ENCODE results near the gene ATP7B.
"Not testable (repeated sequence)": the region's sequence is repeated elsewhere in the genome, so short reads cannot be mapped to it uniquely, and the experiment has no call there.

The ATP7B gene

GRCh38 chr13:52006523-52007245, 4.6 kb downstream of the ATP7B start:
- DNase-seq: no peak

DNA sequence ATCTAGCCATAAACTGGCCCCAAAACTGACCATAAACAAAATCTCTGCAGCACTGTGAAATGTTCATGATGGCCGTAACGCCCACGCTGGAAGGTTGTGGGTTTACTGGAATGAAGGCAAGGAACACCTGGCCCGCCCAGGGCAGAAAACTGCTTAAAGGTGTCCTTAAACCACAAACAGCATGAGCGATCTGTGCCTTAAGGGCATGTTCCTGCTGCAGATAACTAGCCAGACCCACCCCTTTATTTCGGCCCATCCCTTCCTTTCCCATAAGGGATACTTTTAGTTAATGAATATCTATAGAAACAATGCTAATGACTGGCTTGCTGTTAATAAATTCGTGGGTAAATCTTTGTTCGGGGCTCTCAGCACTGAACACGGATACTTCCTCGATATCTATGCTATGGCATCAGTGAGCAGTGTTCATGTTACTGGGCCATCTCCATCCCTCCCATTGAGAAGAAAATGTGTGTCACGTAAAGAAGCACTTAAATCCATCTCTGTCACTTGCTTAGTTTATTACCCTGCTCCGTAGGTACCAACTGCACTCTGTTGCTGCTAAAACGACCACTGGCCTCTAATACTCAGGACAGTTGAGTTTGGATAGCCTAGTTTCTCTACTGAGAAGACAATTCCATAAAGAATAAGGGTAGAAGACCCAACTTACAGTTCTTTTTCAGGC, 5.3 kb downstream of the ATP7B start:
- no peak for DNase-seq

GRCh38 chr13:52004511-52005170, 6.6 kb downstream of the ATP7B start:
- no peak for DNase-seq

DNA sequence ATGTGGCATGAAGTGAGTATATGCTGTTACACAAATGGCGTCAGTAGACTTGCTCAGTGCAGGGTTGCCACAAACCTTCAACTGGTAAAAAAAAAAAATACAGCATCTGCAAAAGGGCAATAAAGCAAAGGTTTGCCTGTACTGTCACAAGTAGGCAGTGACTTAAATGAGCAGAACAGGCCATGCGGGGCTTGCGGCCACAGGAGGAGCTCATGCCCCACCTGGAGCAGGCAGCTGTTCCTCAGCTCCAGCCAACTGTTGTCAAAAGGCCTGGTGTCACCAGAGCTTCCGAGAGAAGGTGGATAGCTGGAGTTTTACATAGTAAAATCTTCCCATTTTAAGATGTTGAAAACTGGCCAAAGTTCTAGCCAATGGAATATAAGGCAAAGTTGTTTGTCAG, 7.7 kb downstream of the ATP7B start:
- no peak for DNase-seq

DNA sequence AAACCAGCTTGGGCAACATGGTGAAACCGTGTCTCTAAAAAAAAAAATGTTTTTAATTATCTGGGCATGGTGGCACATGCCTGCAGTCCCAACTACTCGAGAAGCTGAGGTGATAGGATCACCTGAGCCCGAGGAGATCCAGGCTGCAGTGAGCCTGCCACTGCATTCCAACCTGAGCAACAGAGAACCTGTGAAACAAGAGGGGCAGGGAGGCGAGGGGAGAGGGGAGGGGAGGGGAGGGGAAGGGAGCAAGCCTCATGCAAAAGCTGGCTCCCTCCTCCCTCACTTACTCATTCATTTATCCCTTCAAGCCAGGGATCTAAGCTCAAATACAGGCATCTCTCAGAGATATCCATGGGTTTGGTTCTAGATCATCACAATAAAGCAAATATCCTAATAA, 8.9 kb downstream of the ATP7B start:
- DNase-seq: no peak

GRCh38 chr13:52001120-52001731, 10.0 kb downstream of the ATP7B start:
- peak; percentile 34 for DNase-seq

- DNase-seq: no peak
Observed at GRCh38 chr13:51999921-52000320, 11.3 kb downstream of the ATP7B start.

- DNase-seq: no peak
Observed at GRCh38 chr13:51999510-51999911, 11.7 kb downstream of the ATP7B start.

GRCh38 chr13:51998723-51999509, 12.3 kb downstream of the ATP7B start:
- no peak for DNase-seq

DNA sequence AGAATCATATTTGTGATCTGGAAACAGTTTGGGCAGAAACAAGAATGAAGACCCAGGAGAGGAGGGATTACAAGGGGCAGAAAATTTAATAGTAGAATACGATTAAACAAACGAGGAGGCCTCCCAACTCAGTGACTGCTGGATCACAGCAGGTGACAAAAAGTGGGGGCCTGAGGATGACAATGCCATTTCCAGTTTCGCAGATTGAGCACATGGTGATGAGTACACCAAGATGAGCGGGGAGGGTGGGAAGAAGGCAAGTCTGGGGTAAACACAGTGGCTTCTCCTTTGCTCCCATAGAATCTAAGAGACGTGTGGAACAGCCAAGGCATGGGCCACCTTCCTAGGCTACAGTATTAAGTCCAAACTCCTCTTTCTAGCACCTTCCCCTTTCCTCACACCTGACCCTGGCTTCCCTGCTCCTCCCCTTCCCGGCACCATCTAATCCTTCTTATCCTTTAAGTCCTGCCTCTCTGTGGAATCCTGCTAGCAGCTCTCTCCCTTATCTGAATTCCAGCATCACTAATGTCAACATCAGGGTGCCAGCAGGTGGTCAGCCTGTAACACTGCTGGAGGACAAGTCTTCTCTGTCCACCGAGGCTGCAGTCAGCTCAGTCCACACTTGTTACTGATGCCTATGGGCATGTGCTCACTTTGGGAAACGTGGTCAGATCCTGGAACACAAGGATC, 13.5 kb downstream of the ATP7B start:
- DNase-seq: no peak

DNA sequence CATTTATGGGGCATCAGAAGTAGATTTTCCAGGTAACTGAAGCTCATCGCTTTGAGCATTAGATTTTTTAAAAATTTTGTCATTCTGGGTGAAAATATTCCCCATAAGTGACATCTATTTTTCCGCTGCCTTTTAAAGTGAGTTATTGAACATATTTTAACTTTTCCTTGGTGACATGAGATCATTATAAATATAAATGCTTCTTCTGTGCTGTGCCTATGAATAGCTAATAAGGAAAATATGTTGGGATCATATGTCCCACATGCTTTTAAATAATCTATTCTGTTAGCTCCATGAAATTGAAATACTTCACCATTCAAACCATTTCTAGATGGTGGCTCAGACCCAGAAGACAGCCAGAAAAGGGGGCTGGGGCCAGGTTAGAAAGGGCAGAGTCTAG, 14.1 kb downstream of the ATP7B start:
- DNase-seq: no peak

DNA sequence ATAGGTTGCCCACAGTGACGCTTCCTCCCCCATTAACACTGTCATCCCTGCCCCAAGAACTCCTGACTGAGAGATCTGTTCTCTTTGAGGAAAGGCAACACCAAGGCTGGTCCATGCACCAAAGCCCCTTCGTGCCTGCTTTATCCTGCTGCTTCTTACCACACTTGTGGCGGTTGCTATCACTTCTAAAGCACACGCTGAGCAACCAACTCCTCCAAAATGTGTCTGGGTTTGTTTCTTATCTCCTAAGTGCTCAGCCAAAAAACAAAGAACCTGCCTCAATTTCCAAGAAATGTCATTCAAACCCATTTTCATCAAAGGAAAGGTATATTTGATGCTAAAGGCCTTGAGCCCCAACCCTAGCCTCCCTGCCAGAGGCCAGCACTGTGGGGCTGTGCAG, 14.6 kb downstream of the ATP7B start:
- DNase-seq: no peak

- no peak for DNase-seq
Observed at GRCh38 chr13:51995677-51996551, 15.3 kb downstream of the ATP7B start.

- no peak for DNase-seq
Observed at GRCh38 chr13:51993713-51994112, 17.5 kb downstream of the ATP7B start.

DNA sequence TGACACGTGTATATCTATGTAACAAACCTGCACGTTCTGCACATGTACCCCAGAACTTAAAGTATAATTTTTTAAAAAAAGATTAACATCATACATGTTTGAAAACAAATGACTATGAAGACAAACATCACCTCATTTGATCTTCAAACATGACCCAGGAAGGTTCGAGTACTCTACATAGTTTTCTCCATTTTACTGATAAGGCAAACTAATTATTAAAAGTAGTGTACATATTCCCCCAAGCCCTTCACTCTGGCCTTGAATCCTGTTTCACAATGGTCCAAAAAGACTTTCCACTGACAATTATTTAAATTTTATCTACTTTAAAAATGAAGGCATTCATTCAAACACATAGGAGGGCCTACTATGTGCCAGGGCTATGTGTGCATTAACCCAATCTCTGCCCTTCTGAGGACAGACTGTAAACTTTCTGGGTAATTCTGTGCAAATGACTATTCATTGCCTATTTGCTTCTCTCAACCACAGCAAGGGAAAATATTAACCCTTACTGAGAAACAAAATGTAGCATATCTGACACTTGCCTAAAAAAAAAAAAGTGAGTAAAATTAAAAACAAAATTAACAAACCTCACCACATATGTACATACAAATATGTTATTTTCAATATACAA, 22.1 kb downstream of the ATP7B start:
- no peak for DNase-seq

- not testable (repeated sequence) for DNase-seq
Observed at GRCh38 chr13:51984904-51985303, 26.3 kb downstream of the ATP7B start.

DNA sequence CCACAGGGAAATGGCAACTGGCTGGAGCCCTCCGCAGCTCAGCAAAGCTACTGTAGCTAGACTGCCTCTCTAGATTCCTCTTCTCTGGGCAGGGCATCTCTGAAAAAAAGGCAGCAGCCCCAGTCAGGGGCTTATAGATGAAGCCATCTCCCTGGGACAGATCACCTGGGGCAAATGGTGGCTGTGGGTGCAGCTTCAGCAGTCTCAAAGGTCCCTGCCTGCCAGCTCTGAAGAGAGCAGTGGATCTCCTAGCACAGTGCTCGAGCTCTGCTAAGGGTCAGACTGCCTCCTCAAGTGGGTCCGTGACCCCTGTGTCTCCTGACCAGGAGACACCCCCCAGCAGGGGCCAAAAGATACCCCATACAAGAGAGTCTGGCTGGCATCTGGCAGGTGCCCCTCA, 28.0 kb downstream of the ATP7B start:
- DNase-seq: not testable (repeated sequence)

- peak; percentile 42 for DNase-seq
Observed at GRCh38 chr13:51981355-51981754, 29.9 kb downstream of the ATP7B start.

- no peak for DNase-seq
Observed at GRCh38 chr13:51980908-51981307, 30.3 kb downstream of the ATP7B start.

DNA sequence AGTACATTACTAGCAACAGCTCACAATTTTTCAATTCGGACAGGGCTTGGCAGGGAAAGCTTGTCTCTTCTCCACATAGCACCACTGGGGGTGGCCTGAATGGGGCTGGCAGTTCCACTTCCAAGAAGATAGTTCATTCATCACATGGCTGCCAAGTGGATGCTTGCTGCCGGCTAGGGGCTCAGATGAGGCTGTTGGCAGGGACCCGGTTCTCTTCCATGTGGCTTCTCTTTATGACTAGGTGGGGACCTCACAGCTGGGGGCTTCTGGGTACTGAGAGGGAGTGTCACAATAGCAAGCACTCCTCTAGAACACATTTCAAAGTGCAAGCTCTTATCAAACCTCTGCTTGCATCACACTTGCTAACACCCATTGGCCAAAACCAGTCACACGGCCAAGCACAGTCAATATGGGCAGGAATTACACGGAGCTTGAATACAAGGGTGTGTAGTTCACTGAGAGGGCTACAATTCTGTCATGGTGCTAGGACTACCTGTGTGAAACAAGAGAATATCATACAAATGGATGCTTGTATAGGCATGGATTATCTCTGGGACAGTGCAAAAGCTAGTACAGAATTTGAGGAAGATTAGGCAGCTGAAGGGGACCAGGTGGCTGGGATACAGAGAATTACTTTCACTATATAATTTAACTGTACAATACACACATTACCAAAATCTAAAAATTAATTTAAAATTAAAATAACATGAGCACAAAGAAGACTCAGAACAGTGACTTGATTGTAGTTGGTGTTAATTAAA, 32.3 kb downstream of the ATP7B start:
- no peak for DNase-seq

Data from fibroblast of skin of scalp (primary cell).